Measurements from ENCODE around the gene EML1. TPM values are rescaled to one million over a fixed set of nuclear protein-coding genes. Genes with fewer than 3 reads are reported as not detected.
A peak's percentile ranks its signal among the peaks of the same experiment; 100 is the strongest.

Gene EML1
- total RNA-seq, 2 donors from 2014 or later, result 2.4 to 2.6 TPM

- Mint-ChIP-seq H3K4me1 (ENCODE audit: low read depth) (peaks cover 23% of the 10 kb centered on the region), H3K36me3 (ENCODE audit: insufficient read depth in 2 of 2) (no peaks in the 10 kb centered on the region), H3K9me3 (no peaks in the 10 kb centered on the region), H3K27me3 (ENCODE audit: low read depth) (no peaks in the 10 kb centered on the region), H3K4me3 (no peak overlapping the region), H3K27ac (no peak overlapping the region)
- peak; percentile 58 to 71 for DNase-seq
- ATAC-seq (replicated peaks in 1 of 2), result peak; percentile 86 to 88
Observed at GRCh38 chr14:99982537-99983250, 189.5 kb downstream of the EML1 start.

DNA sequence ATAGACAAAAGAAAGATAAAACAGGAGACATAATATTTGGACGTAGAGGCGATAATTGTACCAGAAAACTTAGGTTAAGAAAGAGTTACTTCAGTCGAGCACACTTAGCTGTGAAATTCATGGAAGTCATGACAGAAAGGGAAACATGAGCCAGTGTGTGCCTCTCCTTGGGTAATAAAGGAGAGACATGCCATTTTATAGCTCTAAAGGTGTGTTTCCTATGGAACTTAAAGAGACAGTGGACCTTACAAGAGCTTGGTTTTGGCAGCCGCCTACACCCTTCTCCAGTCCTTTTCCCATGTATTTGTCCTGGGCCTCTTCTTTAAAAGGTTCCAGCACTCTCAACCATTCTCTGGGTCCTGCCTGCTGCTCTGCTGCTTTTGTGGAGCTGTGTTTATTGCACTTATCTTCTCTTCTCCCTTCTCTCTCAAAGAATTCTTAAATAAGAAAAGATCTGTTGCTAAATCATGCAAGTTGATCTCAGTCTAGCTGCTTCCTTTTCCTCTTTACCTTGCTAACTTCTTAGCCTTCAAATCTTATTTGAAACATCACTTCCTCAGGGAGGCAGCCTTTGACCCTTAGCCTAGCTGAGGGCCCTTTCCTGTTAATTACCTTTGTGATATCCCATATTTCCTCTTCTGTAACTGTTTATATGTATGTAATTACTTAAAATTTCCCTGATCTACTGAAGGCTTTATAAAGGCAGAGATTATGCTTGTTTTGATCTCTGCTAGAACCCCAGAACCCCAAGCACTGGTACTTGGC lies 190.2 kb downstream of the EML1 start:
- Mint-ChIP-seq H3K27ac (peak overlapping the region; percentile 63), H3K36me3 (ENCODE audit: insufficient read depth in 2 of 2) (no peaks in the 10 kb centered on the region), H3K27me3 (ENCODE audit: low read depth) (no peaks in the 10 kb centered on the region), H3K9me3 (no peaks in the 10 kb centered on the region), H3K4me1 (ENCODE audit: low read depth) (peaks cover 23% of the 10 kb centered on the region), H3K4me3 (no peak overlapping the region)
- DNase-seq, result no peak
- ATAC-seq (replicated peaks in 1 of 2), result no peak

DNA sequence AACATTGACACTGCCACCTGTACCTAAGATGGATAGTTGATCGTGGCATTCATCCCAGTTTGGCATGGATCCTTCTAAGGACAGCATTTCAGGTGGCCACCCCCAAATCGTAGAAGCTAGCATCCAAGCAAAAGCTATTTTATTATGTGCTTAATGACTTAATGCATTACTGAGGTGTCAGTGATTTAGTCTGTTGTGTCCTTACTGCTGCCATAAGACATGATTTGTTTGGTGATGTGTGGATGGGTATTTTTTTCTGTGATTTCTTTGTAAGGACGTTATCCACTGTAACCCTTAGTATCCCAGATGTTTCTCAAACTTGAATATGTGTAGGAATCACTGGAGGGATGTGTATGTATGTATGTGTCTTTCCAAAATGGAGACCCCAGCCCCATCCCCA lies 190.8 kb downstream of the EML1 start:
- DNase-seq, result no peak
- no peaks in the 10 kb centered on the region for H3K36me3 Mint-ChIP-seq (ENCODE audit: insufficient read depth in 2 of 2)
- H3K27ac Mint-ChIP-seq, result no peak overlapping the region
- peaks cover 23% of the 10 kb centered on the region for H3K4me1 Mint-ChIP-seq (ENCODE audit: low read depth)
- no peak for ATAC-seq (replicated peaks in 1 of 2)
- no peak overlapping the region for H3K4me3 Mint-ChIP-seq
- no peaks in the 10 kb centered on the region for H3K27me3 Mint-ChIP-seq (ENCODE audit: low read depth)
- H3K9me3 Mint-ChIP-seq, result no peaks in the 10 kb centered on the region

GRCh38 chr14:99986396-99986795 lies 193.2 kb downstream of the EML1 start:
- Mint-ChIP-seq H3K4me3 (no peak overlapping the region), H3K36me3 (ENCODE audit: insufficient read depth in 2 of 2) (no peaks in the 10 kb centered on the region), H3K27ac (no peak overlapping the region), H3K4me1 (ENCODE audit: low read depth) (peaks cover 23% of the 10 kb centered on the region), H3K27me3 (ENCODE audit: low read depth) (no peaks in the 10 kb centered on the region), H3K9me3 (no peaks in the 10 kb centered on the region)
- ATAC-seq (replicated peaks in 1 of 2), result no peak
- DNase-seq, result no peak

DNA sequence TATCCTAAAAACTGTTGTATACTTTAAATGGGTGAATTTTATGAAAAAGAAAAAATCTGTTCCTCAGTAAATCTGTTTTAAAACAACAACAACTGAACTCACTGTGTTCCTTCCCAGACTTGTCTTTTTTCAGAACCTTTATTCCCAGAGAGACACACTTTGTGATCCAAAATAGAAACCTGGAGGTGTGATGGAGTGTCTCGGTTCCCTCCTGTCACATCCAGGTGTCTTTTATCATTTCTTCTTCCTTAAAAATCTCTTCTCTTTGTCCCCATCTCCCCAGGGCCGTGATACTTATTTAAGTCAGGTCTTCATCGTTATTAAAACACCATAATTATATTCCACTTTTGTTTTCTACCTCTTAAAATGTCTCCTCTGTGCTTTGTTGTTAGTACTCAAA lies 195.8 kb downstream of the EML1 start:
- DNase-seq, result no peak
- Mint-ChIP-seq H3K27me3 (ENCODE audit: low read depth) (no peaks in the 10 kb centered on the region), H3K36me3 (ENCODE audit: insufficient read depth in 2 of 2) (no peaks in the 10 kb centered on the region), H3K4me1 (ENCODE audit: low read depth) (no peaks in the 10 kb centered on the region), H3K9me3 (no peaks in the 10 kb centered on the region), H3K27ac (no peak overlapping the region), H3K4me3 (no peak overlapping the region)
- ATAC-seq (replicated peaks in 1 of 2), result no peak

- ATAC-seq (replicated peaks in 1 of 2) (no peak), DNase-seq (no peak)
- Mint-ChIP-seq H3K4me1 (ENCODE audit: low read depth) (peaks cover 5% of the 10 kb centered on the region), H3K27me3 (ENCODE audit: low read depth) (no peaks in the 10 kb centered on the region), H3K4me3 (no peak overlapping the region), H3K27ac (no peak overlapping the region), H3K9me3 (no peaks in the 10 kb centered on the region), H3K36me3 (ENCODE audit: insufficient read depth in 2 of 2) (no peaks in the 10 kb centered on the region)
Observed at GRCh38 chr14:99990268-99991170, 197.3 kb downstream of the EML1 start.

- Mint-ChIP-seq H3K27me3 (ENCODE audit: low read depth) (no peaks in the 10 kb centered on the region), H3K4me1 (ENCODE audit: low read depth) (peaks cover 13% of the 10 kb centered on the region), H3K27ac (no peak overlapping the region), H3K4me3 (no peak overlapping the region), H3K9me3 (no peaks in the 10 kb centered on the region), H3K36me3 (ENCODE audit: insufficient read depth in 2 of 2) (no peaks in the 10 kb centered on the region)
- no peak for DNase-seq
- ATAC-seq (replicated peaks in 1 of 2), result no peak
Observed at GRCh38 chr14:99991331-99991730, 198.1 kb downstream of the EML1 start.

Other genes with a start within 250 kb of the EML1 start
- gene CCDC85C, start 189.2 kb upstream of the EML1 start, total RNA-seq, result 10 to 100 TPM; 10.1 to 11.3 TPM
- gene HHIPL1, start 148.3 kb upstream of the EML1 start, total RNA-seq, result under 1 TPM; 0.39 to 0.58 TPM
- under 1 TPM; 0.09 to 0.10 TPM for gene CYP46A1, start 109.1 kb upstream of the EML1 start, total RNA-seq